H1 (cell line): ENCODE data around the gene ZFP36L1. TPM values are rescaled to one million over a fixed set of nuclear protein-coding genes. Genes with fewer than 3 reads are reported as not detected.

Source experiments
- CTCF ChIA-PET: fragments of 300-600 bp; sonication (Branson Sonifier 250); formaldehyde crosslinking; loops from one replicate; lab custom pipeline; 2021; ENCODE audit not compliant: partially characterized antibody; lab: Charles Lee
- POLR2A ChIA-PET: fragments of 300-600 bp; sonication (Branson Sonifier 250); formaldehyde crosslinking; loops from one replicate; lab custom pipeline; 2021; ENCODE audit warnings: inconsistent platforms; ENCODE audit not compliant: partially characterized antibody; lab: Charles Lee
- DNase-seq, 2 experiments: peaks; one replicate each; pipeline versions ENCODE4 v3.0.0 to v3.0.0-alpha.2; 2010 to 2022; ENCODE audit warnings: low spot score in 2 of 2, low read depth in 1 of 2, mixed read lengths in 1 of 2
- FAIRE-seq: peaks from 2 replicates; lab custom pipeline; 2011; peaks lifted over from hg19 to GRCh38; lab: Jason Lieb, UNC
- H2AFZ ChIP-seq: 2 replicates; pipeline ENCODE4 v1.8.1; 2012; ENCODE audit warnings: low read length, inconsistent platforms
- H2AK5ac ChIP-seq: 2 replicates; pipeline ENCODE4 v1.6.1; 2013; ENCODE audit warnings: low read depth, low read length
- H2BK120ac ChIP-seq: replicated peaks from 2 replicates; pipeline ENCODE3; 2013; ENCODE audit warnings: low read depth, low read length, inconsistent platforms
- H2BK12ac ChIP-seq: 2 replicates; pipeline ENCODE4 v1.6.1; 2013; ENCODE audit warnings: low read depth, low read length
- H2BK15ac ChIP-seq: 2 replicates; pipeline ENCODE4 v1.6.1; 2013; ENCODE audit warnings: low read length
- H2BK20ac ChIP-seq: 2 replicates; pipeline ENCODE4 v1.6.1; 2013; ENCODE audit warnings: low read length
- H2BK5ac ChIP-seq: 2 replicates; pipeline ENCODE4 v1.6.1; 2013; ENCODE audit warnings: low read depth, low read length
- H3K14ac ChIP-seq: 2 replicates; pipeline ENCODE4 v1.6.1; 2013; ENCODE audit warnings: inconsistent platforms; ENCODE audit not compliant: insufficient read length
- H3K18ac ChIP-seq: 2 replicates; pipeline ENCODE4 v1.6.1; 2013; ENCODE audit warnings: low read length; ENCODE audit errors: extremely low read depth
- H3K23ac ChIP-seq: 2 replicates; pipeline ENCODE4 v1.6.1; 2013; ENCODE audit warnings: inconsistent platforms; ENCODE audit not compliant: insufficient read length
- H3K23me2 ChIP-seq: 2 replicates; pipeline ENCODE4 v1.6.1; 2013; ENCODE audit warnings: low read depth, low read length
- H3K27ac ChIP-seq: 2 replicates; pipeline ENCODE4 v1.6.1; 2011; ENCODE audit warnings: low read depth, low read length, inconsistent platforms
- H3K27me3 ChIP-seq, 4 experiments: replicated peaks in 1 of 4; 1 replicate in 1 of 4; 2 replicates in 3 of 4; pipeline versions ENCODE4 v1.6.1 to v1.8.1; 2011 to 2013; ENCODE audit warnings: low read length in 3 of 4, mild to moderate bottlenecking in 3 of 4, inconsistent platforms in 2 of 4, mixed read lengths in 2 of 4, moderate library complexity in 1 of 4; ENCODE audit not compliant: control insufficient read depth in 3 of 4, insufficient read depth in 3 of 4; ENCODE audit errors: extremely low read depth in 1 of 4
- H3K36me3 ChIP-seq, 4 experiments: 2 replicates each; pipeline versions ENCODE4 v1.6.1 to v1.8.1; 2011 to 2013; ENCODE audit warnings: mild to moderate bottlenecking in 4 of 4, low read length in 3 of 4, moderate library complexity in 2 of 4, control low read depth in 1 of 4, inconsistent platforms in 1 of 4; ENCODE audit not compliant: insufficient read depth in 4 of 4, control insufficient read depth in 2 of 4
- H3K4ac ChIP-seq: replicated peaks from 2 replicates; pipeline ENCODE3; 2013; ENCODE audit warnings: low read length, low read depth, mixed read lengths, inconsistent platforms; ENCODE audit not compliant: insufficient read length
- H3K4me1 ChIP-seq, 4 experiments: replicated peaks in 1 of 4; 1 replicate in 1 of 4; 2 replicates in 3 of 4; pipeline versions ENCODE4 v1.6.1 to v1.8.1; 2011 to 2013; ENCODE audit warnings: low read length in 3 of 4, inconsistent platforms in 2 of 4, mixed read lengths in 1 of 4; ENCODE audit not compliant: insufficient read depth in 4 of 4, control insufficient read depth in 3 of 4
- H3K4me2 ChIP-seq, 2 experiments: 2 replicates each; pipeline versions ENCODE4 v1.6.1 to v1.8.1; 2011 to 2013; ENCODE audit warnings: low read depth in 2 of 2, low read length in 2 of 2, control low read depth in 1 of 2, inconsistent platforms in 1 of 2, mild to moderate bottlenecking in 1 of 2; ENCODE audit not compliant: insufficient read depth in 1 of 2
- H3K4me3 ChIP-seq, 4 experiments: fragments of 200-600, 300-600 bp in 1 of 4; sonication (generic), shearing (Covaris generic), sonication (Bioruptor Twin) in 1 of 4; 2 replicates each; pipeline versions ENCODE4 v1.5.1 to v1.8.1; 2011 to 2016; ENCODE audit warnings: low read length in 4 of 4, low read depth in 3 of 4, control low read depth in 2 of 4, inconsistent platforms in 2 of 4, mild to moderate bottlenecking in 2 of 4, mixed read lengths in 1 of 4, moderate library complexity in 1 of 4; ENCODE audit not compliant: insufficient read depth in 2 of 4; ENCODE audit errors: extremely low read depth in 1 of 4
- H3K56ac ChIP-seq: replicated peaks from 2 replicates; pipeline ENCODE3; 2013; ENCODE audit warnings: low read depth, mild to moderate bottlenecking, mixed read lengths, low read length, inconsistent platforms; ENCODE audit not compliant: insufficient read length
- H3K79me1 ChIP-seq: 2 replicates; pipeline ENCODE4 v1.6.1; 2013; ENCODE audit warnings: low read depth, low read length, control low read depth
- H3K79me2 ChIP-seq, 2 experiments: 2 replicates each; pipeline versions ENCODE4 v1.6.1 to v1.8.1; 2012 to 2013; ENCODE audit warnings: low read length in 2 of 2, mild to moderate bottlenecking in 2 of 2, inconsistent platforms in 1 of 2; ENCODE audit not compliant: insufficient read depth in 2 of 2, control insufficient read depth in 1 of 2
- H3K9ac ChIP-seq, 4 experiments: replicated peaks in 1 of 4; 1 replicate in 1 of 4; 2 replicates in 3 of 4; pipeline versions ENCODE4 v1.6.1 to v1.8.1; 2011 to 2013; ENCODE audit warnings: low read depth in 3 of 4, low read length in 3 of 4, control low read depth in 2 of 4, mild to moderate bottlenecking in 2 of 4, moderate library complexity in 2 of 4, inconsistent platforms in 1 of 4; ENCODE audit errors: extremely low read depth in 1 of 4
- H3K9me3 ChIP-seq, 2 experiments: 2 replicates each; pipeline versions ENCODE4 v1.6.1 to v1.8.1; 2012 to 2013; ENCODE audit warnings: mild to moderate bottlenecking in 2 of 2, moderate library complexity in 2 of 2, control low read depth in 1 of 2, inconsistent platforms in 1 of 2, low read depth in 1 of 2, low read length in 1 of 2, mixed read lengths in 1 of 2; ENCODE audit not compliant: insufficient read depth in 2 of 2
- H4K20me1 ChIP-seq, 2 experiments: replicated peaks in 1 of 2; 2 replicates each; pipeline versions ENCODE3 to v1.8.1; 2011 to 2013; ENCODE audit warnings: inconsistent platforms in 2 of 2, low read length in 2 of 2, mild to moderate bottlenecking in 1 of 2; ENCODE audit not compliant: insufficient read depth in 2 of 2, control insufficient read depth in 1 of 2
- H4K5ac ChIP-seq: 2 replicates; pipeline ENCODE4 v1.6.1; 2013; ENCODE audit warnings: low read length, low read depth, mixed read lengths, inconsistent platforms; ENCODE audit not compliant: insufficient read length
- H4K8ac ChIP-seq: 2 replicates; pipeline ENCODE4 v1.8.0; 2013; ENCODE audit warnings: mild to moderate bottlenecking, moderate library complexity, low read length, inconsistent platforms; ENCODE audit not compliant: insufficient read depth; ENCODE audit errors: extremely low read depth
- H4K91ac ChIP-seq: replicated peaks from 2 replicates; pipeline ENCODE3; 2013; ENCODE audit warnings: low read length, mixed read lengths, inconsistent platforms; ENCODE audit not compliant: insufficient read length
- ATF2 ChIP-seq: IDR thresholded peaks from 2 replicates; pipeline ENCODE4 v1.6.1; 2012; ENCODE audit warnings: low read length, inconsistent platforms
- BRCA1 ChIP-seq: IDR thresholded peaks from 2 replicates; pipeline ENCODE4 v1.6.1; 2012; ENCODE audit warnings: low read depth, low read length, improper control_type of control experiment
- CBX8 ChIP-seq: fragments of 300-800, 300-1000 bp; sonication (generic); IDR thresholded peaks from 2 replicates; pipeline ENCODE4 v1.7.1; 2016; ENCODE audit warnings: low read depth, low read length, borderline replicate concordance
- CHD1 ChIP-seq: IDR thresholded peaks from 2 replicates; pipeline ENCODE4 v1.6.1; 2012; ENCODE audit warnings: low read depth, low read length, improper control_type of control experiment
- CHD2 ChIP-seq: IDR thresholded peaks from 2 replicates; pipeline ENCODE4 v1.6.1; 2012; ENCODE audit warnings: low read length, improper control_type of control experiment
- CTBP2 ChIP-seq: IDR thresholded peaks from 2 replicates; pipeline ENCODE4 v1.7.0; 2011; ENCODE audit warnings: borderline replicate concordance, mild to moderate bottlenecking, moderate library complexity, mixed read lengths, low read length; ENCODE audit not compliant: insufficient read depth, insufficient read length
- JUN ChIP-seq: IDR thresholded peaks from 2 replicates; pipeline ENCODE4 v1.6.1; 2011; ENCODE audit warnings: low read depth, mild to moderate bottlenecking, improper control_type of control experiment, low read length
- RNF2 ChIP-seq: fragments of 200-900, 300-1000 bp; sonication (generic); IDR thresholded peaks from 2 replicates; pipeline ENCODE4 v1.7.1; 2016; ENCODE audit warnings: borderline replicate concordance, low read depth, mild to moderate bottlenecking, antibody characterized with exemption, low read length; ENCODE audit not compliant: poor library complexity, severe bottlenecking; ENCODE audit errors: missing control alignments
- RXRA ChIP-seq: IDR thresholded peaks from 2 replicates; pipeline ENCODE4 v1.6.1; 2011; ENCODE audit warnings: low read depth, mild to moderate bottlenecking, low read length, moderate library complexity; ENCODE audit not compliant: insufficient read depth
- SIN3A ChIP-seq, 2 experiments: IDR thresholded peaks in 1 of 2; conservative IDR thresholded peaks in 1 of 2; 2 replicates each; pipeline ENCODE4 v1.6.1; 2011 to 2012; ENCODE audit warnings: low read length in 2 of 2, improper control_type of control experiment in 1 of 2, low read depth in 1 of 2, mild to moderate bottlenecking in 1 of 2
- SP4 ChIP-seq: IDR thresholded peaks from 2 replicates; pipeline ENCODE4 v1.6.1; 2012; ENCODE audit warnings: low read length, inconsistent platforms
- SUZ12 ChIP-seq: fragments of 200-600 bp; sonication (generic); IDR thresholded peaks from 2 replicates; pipeline ENCODE4 v1.6.1; 2012; ENCODE audit warnings: mild to moderate bottlenecking, inconsistent platforms, low read length, moderate library complexity, mixed read lengths
- WGBS, 2 experiments: shearing (Covaris generic) in 1 of 2; methylation state at CpG; one replicate each; pipeline versions ENCODE4 v1.1.6 to v1.1.7; 2013 to 2015; ENCODE audit warnings: low lambda C conversion rate in 2 of 2, mixed read lengths in 2 of 2, inconsistent platforms in 1 of 2, low coverage in 1 of 2, missing lambda C conversion rate in 1 of 2; ENCODE audit not compliant: insufficient replicate concordance in 2 of 2, insufficient coverage in 1 of 2, insufficient read length in 1 of 2; ENCODE audit errors: extremely low coverage in 1 of 2, missing lambda C conversion rate in 1 of 2; 5-methylcytosine and 5-hydroxymethylcytosine counted together
- polyA plus RNA-seq, 7 experiments: library from polyadenylated mRNA; depleted of rRNA in 3 of 7; stranded (reverse) in 5 of 7; unstranded in 2 of 7; fragments of >200 nt in 5 of 7; fragments of 200-250 nt in 2 of 7; gene quantifications; 1 replicate in 5 of 7; 2 replicates in 1 of 7; 4 replicates in 1 of 7; pipeline versions ENCODE4 v1.2.1 to v1.2.3, GENCODE V29; 2011 to 2013; ENCODE audit warnings: missing spikeins in 2 of 7, mixed read lengths in 2 of 7
- total RNA-seq: library from RNA; stranded (reverse); fragmentation: NEBNext Ultra II Directional; extraction: Animal tissue kit (Norgen Biotek cat#: 25700); gene quantifications from 2 replicates; pipeline ENCODE4 v1.2.1, GENCODE V29; 2021

ZFP36L1 gene
- total and polyA plus RNA-seq, 2 of the 8 experiments (the other 6 are each of a cell fraction or from before 2014, with no cell fraction given), result 80.4 to 132 TPM

GRCh38 chr14:68761391-68761790 is 31.5 kb downstream of the ZFP36L1 start:
- no peak overlapping the region for H3K23ac ChIP-seq
- no peaks in the 10 kb centered on the region for H3K9me3 ChIP-seq
- H3K14ac ChIP-seq, result no peak overlapping the region
- DNase-seq (no peak), FAIRE-seq (no peak)
- no peak overlapping the region for H2AFZ ChIP-seq
- H3K79me2 ChIP-seq, result no peaks in the 10 kb centered on the region
- H3K4ac ChIP-seq, result no peak overlapping the region
- H3K4me3 ChIP-seq, result no peak overlapping the region
- H3K4me1 ChIP-seq, result peaks cover 2 to 12% (median 7%) of the 10 kb centered on the region in 4 experiments; a peak in 6 of 7 replicates
- no peaks in the 10 kb centered on the region for H3K79me1 ChIP-seq
- H3K56ac ChIP-seq, result no peak overlapping the region
- H3K27me3 ChIP-seq, result no peaks in the 10 kb centered on the region
- H4K5ac ChIP-seq, result no peak overlapping the region
- peak overlapping the region; percentile 40 for H4K91ac ChIP-seq
- no peak overlapping the region for H2BK20ac ChIP-seq
- no peak overlapping the region for H3K27ac ChIP-seq
- no peaks in the 10 kb centered on the region for H3K23me2 ChIP-seq
- H2AK5ac ChIP-seq, result no peak overlapping the region
- no peaks in the 10 kb centered on the region for H4K20me1 ChIP-seq
- ChIA-PET POLR2A (interaction anchor here (3.1 kb wide), 1 partner anchor 32 kb away, joined by 12 read pairs; the partner anchor contains the start of gene ZFP36L1), CTCF (interaction anchor here (1.5 to 2.2 kb wide), 2 partner anchors 9 to 28 kb away, joined by 4 to 7 read pairs; no protein-coding TSS in a partner anchor)
- no peak overlapping the region for H3K4me2 ChIP-seq
- no peak overlapping the region for H2BK12ac ChIP-seq
- H3K36me3 ChIP-seq, result no peaks in the 10 kb centered on the region
- H2BK15ac ChIP-seq, result peak overlapping the region; percentile 84; the same call in 1 of the 2 replicates
- H4K8ac ChIP-seq, result no peak overlapping the region; the same call in 1 of the 2 replicates
- H3K18ac ChIP-seq, result no peak overlapping the region
- no peak overlapping the region for H2BK120ac ChIP-seq
- no peak overlapping the region for H2BK5ac ChIP-seq
- 100% methylated on average over 1 of the region's 1 CpG; no CpG with 5 or more reads in 1 of the 2 experiments for WGBS, 2 experiments
- no peak overlapping the region for H3K9ac ChIP-seq
- TF ChIP-seq RXRA (no peak), SIN3A (conservative IDR thresholded peaks at IDR 0.05 in 1 of 2, IDR thresholded peaks at IDR 0.05 in 1 of 2; ENCODE audit: low read depth in 1 of 2, low read length in 2 of 2) (no peak), SUZ12 (no peak), BRCA1 (no peak), SP4 (no peak), CTBP2 (no peak), RNF2 (no peak), CHD1 (no peak), CHD2 (no peak), ATF2 (no peak), JUN (no peak), CBX8 (no peak)
